ENCODE measurements around the gene ATP8A2.

ATP8A2 gene

DNA sequence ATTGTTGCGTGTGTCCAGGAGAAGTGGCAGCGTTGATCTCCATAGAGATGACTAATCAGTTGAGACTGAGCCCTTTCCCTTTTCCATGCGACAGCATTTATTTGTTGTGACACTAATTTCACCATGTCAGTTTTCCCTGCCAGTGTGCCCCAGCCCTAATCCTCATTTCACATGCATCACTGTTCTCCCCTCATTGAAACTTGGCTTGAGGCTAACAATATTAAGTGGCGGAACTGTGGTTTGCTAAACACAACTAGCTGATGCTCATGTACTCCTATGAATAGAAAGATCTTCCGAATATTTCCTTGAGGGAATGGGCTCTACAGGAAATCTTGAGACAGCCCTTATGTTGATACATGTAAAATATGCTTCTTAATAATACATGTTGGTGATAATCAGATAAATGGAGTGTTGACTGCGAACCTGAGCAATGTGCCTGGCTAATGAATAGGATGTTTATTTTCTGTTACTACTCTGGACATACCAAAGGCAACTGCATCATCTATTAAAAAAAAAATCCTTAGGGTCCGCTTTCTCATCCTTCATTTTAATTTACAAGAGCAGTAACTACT lies 258.6 kb downstream of the ATP8A2 start:
- DNase-seq (ENCODE audit: low spot score), result no peak

DNA sequence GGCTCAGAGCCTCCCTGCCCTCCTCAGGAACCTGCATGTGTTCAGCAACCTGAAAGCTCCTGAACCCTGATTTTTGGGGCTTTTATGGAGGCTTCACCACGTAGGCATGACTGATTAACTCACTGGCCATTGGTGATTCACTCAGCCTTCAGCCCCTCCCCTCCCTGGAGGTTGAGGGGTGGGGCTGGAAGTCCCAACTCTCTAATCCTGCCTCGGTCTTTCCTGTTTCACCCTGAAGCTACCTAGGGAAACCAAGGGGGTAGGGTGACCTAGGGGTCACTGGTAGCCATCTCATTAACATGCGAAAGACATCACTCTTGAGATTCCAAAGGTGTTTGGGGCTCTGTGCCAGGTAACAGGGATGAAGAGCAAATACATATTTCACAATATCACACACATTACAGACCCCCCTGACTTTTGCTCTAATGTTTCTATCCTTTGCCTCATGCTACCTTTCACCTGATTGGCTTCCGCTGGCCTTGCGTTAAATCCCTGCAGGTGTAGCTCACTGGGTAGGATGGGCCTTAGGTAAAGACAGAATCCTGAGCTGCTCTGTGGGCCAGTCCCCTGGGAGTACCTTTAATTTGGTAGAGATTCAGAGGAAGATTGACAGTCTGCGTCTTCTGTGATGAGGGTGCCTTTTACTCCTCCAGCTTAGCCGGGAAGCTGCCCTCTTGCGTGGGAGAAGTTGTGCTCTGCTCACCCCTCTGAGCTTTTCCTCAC lies 260.6 kb downstream of the ATP8A2 start:
- no peak for DNase-seq (ENCODE audit: low spot score)

- DNase-seq (ENCODE audit: low spot score), result no peak
Observed at GRCh38 chr13:25633093-25633492, 261.3 kb downstream of the ATP8A2 start.

DNA sequence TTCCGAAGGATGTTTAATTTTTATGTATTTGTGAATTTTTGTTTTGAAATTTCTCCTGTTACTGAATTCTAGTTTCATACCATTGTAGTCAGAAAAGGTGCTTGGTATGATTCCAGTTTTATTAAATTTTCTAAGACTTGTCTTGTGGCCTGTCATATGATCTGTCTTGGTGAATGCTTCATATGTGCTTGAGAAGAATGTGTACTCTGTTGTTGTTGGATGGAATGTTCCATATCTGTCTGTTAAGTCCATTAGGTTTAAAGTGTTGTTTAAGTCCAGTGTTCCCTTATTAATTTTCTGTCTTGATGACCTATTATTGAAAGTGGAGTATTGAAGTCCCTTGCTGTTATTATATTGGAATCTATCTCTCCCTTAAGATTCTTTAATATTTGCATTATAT lies 273.9 kb downstream of the ATP8A2 start:
- no peak for DNase-seq (ENCODE audit: low spot score)

DNA sequence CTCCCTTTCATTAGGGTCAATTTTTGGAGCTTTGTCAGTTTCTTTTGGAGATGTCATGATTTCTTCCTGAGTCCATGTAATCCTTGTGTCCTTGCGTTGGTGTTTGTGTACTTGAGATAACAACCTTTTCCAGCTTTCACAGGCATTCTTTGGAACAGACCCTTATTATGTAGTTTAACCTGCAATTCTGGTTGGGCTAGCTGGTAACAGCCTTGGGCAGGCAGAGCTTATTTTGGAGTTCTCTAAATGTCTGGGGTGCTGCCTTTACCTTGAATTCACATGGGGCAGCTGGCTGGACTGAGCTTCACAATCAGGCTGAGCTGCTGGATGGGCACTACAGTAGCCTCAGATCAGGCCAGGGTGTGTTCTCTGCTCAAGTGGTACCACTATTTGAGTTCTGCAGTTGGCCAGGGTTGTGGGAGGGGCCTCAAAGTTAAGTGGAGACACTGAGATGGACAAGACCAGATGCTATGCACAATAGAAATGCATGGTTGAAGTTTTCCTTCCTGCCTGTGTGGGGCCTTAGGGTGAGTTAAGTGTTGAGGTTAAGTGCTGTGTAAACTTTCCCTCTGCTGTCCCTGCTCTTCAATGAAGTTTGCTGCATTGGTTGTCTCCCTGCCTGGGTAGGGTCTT lies 277.3 kb downstream of the ATP8A2 start:
- no peak for DNase-seq (ENCODE audit: low spot score)

GRCh38 chr13:25652764-25653163 lies 281.0 kb downstream of the ATP8A2 start:
- no peak for DNase-seq (ENCODE audit: low spot score)

DNA sequence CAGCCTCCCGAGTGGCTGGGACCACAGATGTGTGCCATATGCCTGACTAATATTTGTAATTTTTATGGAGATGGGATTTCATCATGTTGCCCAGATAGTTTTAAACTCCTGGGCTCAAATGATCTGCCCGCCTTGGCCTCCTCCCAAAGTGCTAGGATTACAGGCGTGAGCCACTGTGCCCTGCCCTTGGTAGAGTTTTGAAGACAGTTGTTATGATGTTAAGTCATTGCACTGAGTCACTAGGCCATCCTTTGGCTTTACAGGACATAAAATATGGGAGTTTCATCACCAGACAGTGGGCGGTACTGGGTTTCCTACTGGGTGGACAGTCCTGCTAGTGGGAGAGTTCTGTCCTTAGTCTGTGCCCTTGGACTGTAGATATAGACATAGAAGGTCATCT lies 282.5 kb downstream of the ATP8A2 start:
- DNase-seq (ENCODE audit: low spot score), result no peak

DNA sequence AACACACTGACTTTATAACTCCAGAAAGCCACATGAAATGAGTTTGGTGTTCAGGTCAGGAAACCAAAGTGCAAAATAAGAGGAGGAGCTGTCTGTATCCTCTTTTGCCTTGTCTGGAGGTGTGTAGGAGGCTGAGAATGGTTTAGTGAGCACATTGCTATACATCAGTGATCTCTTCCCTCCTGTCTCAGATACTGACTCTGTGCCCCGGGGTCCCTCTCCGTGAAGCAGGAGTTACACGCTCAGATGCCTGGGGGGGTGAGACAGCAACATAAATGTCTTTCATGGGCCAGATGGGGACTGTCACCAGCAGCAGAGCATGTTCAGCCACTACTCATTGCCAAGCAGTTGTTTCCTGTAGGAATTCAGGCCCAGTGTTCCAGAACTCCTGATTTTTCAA lies 285.4 kb downstream of the ATP8A2 start:
- no peak for DNase-seq (ENCODE audit: low spot score)

- DNase-seq (ENCODE audit: low spot score), result no peak
Observed at GRCh38 chr13:25659091-25659795, 287.5 kb downstream of the ATP8A2 start.

DNA sequence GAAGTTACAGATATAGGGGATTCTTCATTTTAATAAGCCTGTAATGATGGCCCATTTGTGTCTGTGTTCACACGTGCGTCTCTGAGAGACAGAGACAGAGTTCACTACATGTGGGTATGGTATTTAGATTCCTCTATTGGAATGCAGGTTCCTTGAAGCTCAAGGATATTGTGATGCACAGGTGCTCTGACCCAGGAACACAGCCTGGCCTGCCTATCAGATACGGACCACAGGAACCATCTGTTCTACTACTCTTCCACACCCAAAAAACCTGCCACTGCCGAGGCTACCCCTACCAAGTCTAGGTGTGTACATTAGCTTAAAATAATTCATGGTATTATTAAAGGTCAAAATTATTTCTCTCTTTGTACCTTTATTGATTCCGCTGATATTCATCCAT lies 289.2 kb downstream of the ATP8A2 start:
- DNase-seq (ENCODE audit: low spot score), result no peak

DNA sequence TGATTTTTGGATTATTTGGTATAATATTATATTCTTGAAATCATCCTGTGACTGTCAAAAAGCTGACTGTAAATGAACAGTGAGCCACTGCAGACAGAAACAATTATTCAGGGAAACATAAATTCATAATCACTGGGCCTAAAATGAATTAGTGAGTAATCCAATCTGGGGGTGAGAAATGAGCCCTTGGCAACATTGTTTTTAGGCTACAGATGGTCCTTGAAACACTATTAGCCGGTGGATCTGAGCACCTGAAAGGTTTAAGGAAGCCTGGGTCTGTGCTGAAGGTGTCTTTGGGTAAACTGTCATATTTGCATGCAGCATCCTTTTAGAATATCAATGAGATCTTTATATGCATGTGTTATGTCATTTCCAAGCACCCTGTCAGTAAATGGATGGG lies 290.7 kb downstream of the ATP8A2 start:
- DNase-seq (ENCODE audit: low spot score), result no peak

- DNase-seq (ENCODE audit: low spot score), result no peak
Observed at GRCh38 chr13:25668345-25668744, 296.6 kb downstream of the ATP8A2 start.

GRCh38 chr13:25673711-25674110 lies 301.9 kb downstream of the ATP8A2 start:
- no peak for DNase-seq (ENCODE audit: low spot score)

- DNase-seq (ENCODE audit: low spot score), result no peak
Observed at GRCh38 chr13:25674371-25674770, 302.6 kb downstream of the ATP8A2 start.

DNA sequence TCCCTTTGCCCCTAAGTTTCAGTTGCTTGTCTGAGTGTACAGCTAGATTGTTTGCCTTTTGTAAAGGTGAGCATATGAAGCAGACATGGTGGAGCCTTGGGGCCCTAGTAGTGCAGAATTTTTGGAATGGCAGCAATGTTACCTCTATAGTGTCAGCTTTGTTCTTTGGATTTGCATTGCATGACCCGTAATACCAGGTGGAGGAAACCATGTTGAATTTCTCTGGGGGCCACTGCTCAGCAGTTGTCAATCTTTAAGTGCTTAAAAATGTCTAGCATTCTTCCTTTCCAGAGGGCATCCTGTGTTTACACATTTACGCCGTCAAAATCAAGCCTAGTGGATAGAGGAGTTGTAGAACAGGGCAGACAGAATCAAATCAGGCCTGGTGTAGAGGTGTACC lies 303.3 kb downstream of the ATP8A2 start:
- DNase-seq (ENCODE audit: low spot score), result no peak

DNA sequence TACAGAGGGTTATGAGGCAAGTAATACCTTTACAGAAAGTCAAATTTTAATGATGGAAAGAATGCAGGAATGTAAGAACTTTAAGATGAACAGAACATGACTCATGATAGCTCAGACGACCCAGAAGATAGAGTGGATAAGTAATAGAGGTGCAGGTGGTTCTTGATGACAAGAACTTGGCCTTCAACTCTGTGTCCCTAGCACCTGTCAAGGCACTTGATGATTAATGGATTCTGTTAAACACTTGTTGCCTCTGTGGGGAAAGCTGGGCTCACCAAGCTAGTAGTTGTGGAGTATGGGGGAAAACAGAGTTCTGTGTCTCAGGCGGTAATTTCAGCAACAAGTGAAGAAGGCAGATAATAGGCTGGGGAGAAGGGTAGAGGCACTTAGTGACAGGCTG lies 306.2 kb downstream of the ATP8A2 start:
- no peak for DNase-seq (ENCODE audit: low spot score)

GRCh38 chr13:25678398-25678797 lies 306.6 kb downstream of the ATP8A2 start:
- no peak for DNase-seq (ENCODE audit: low spot score)

- no peak for DNase-seq (ENCODE audit: low spot score)
Observed at GRCh38 chr13:25679159-25679558, 307.4 kb downstream of the ATP8A2 start.

DNA sequence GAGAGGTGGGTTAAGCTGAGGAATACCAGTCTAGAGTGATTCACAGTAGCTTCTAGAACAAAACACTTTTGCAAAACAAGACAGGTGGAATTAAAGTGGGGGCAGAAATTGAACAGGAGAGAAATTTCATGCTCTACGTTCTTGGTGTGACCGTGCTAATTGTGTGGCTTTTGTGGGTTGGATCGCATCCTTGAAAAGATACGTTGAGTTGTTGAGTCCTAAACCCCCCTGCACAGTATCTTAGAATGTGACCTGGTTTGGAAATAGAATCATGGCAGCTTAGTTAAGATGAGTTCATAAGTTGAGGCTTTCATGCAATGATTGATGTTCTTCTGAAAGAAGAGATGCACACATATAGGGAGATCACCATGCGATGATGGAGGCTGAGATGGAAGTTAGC lies 308.2 kb downstream of the ATP8A2 start:
- no peak for DNase-seq (ENCODE audit: low spot score)

GRCh38 chr13:25682276-25682675 lies 310.5 kb downstream of the ATP8A2 start:
- DNase-seq (ENCODE audit: low spot score), result no peak

DNA sequence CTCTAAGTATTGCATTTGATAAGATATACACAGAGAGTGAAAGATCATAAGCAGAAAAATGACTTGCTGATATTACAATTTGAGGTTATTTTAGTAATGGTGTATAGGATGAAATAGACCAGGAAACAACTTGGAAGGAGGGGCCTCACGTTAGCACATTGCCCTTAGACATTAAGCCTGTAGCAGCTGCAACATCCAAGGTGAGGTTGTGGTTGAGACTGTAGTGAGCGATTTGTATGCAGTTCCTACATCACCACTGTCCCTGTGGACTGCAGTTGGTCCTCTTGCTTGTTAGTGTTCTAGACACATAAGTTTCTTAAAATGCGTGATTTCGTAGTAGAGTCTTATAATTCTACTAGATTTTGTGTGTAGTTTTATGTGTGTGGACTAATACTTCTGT lies 311.3 kb downstream of the ATP8A2 start:
- DNase-seq (ENCODE audit: low spot score), result no peak

GRCh38 chr13:25683662-25684370 lies 312.0 kb downstream of the ATP8A2 start:
- no peak for DNase-seq (ENCODE audit: low spot score)
